Panc1 (cell line): ENCODE results near the gene FBXL15. TPM values are rescaled to one million over a fixed set of nuclear protein-coding genes. Genes with fewer than 3 reads are reported as not detected.

Source experiments
- ATAC-seq: fragments of 200-7000 bp; cut with Tn5 transposase; 2 replicates; pipeline ENCODE4 v1.9.1; 2020; ENCODE audit warnings: mild to moderate bottlenecking, moderate library complexity
- BruUV-seq: library from RNA; stranded (reverse); fragments of 400-500 nt; replicated peaks from 2 replicates; lab custom pipeline; 2021; lab: Mats Ljungman, UMichigan
- CTCF ChIA-PET: fragments of 300-600 bp; sonication (Branson Sonifier 250); formaldehyde crosslinking; loops from one replicate; lab custom pipeline; 2022; ENCODE audit warnings: antibody characterized with exemption; lab: Charles Lee
- POLR2A ChIA-PET: fragments of 300-600 bp; sonication (Branson Sonifier 250); formaldehyde crosslinking; loops from one replicate; lab custom pipeline; 2022; ENCODE audit warnings: antibody characterized with exemption; lab: Charles Lee
- DNase-seq: peaks from one replicate; pipeline ENCODE4 v3.0.0-alpha.2; 2010; ENCODE audit warnings: low read depth, low spot score
- H3K27ac ChIP-seq: 2 replicates; pipeline ENCODE4 v1.5.1; 2011; ENCODE audit warnings: mild to moderate bottlenecking, low read length, inconsistent platforms
- H3K27me3 ChIP-seq: fragments of 200-500 bp; sonication (Bioruptor generic); 2 replicates; pipeline ENCODE4 v1.6.0; 2014; ENCODE audit warnings: low read length, inconsistent platforms; ENCODE audit not compliant: control insufficient read depth, insufficient read depth
- H3K36me3 ChIP-seq: fragments of 200-500 bp; sonication (Bioruptor generic); 2 replicates; pipeline ENCODE4 v1.5.1; 2014; ENCODE audit warnings: inconsistent platforms, mild to moderate bottlenecking, low read length, moderate library complexity; ENCODE audit not compliant: control insufficient read depth, insufficient read depth
- H3K4me1 ChIP-seq: 2 replicates; pipeline ENCODE4 v1.5.1; 2011; ENCODE audit warnings: inconsistent platforms, mild to moderate bottlenecking, low read length, moderate library complexity; ENCODE audit not compliant: control insufficient read depth, insufficient read depth
- H3K4me3 ChIP-seq, 2 experiments: 2 replicates each; pipeline ENCODE4 v1.5.1; 2011 to 2012; ENCODE audit warnings: low read depth in 2 of 2, low read length in 2 of 2, mild to moderate bottlenecking in 2 of 2, inconsistent platforms in 1 of 2, moderate library complexity in 1 of 2
- H3K9me3 ChIP-seq: fragments of 200-500 bp; sonication (Bioruptor generic); 2 replicates; pipeline ENCODE4 v1.5.1; 2014; ENCODE audit warnings: low read depth, mild to moderate bottlenecking, inconsistent platforms, low read length, moderate library complexity; ENCODE audit not compliant: control insufficient read depth, insufficient read depth
- CTCF ChIP-seq: fragments of 450-650 bp; IDR thresholded peaks from 2 replicates; pipeline ENCODE4 v1.5.1; 2017; ENCODE audit warnings: mild to moderate bottlenecking
- POLR2AphosphoS5 ChIP-seq: IDR thresholded peaks from 2 replicates; pipeline ENCODE4 v1.6.1; 2012; ENCODE audit warnings: mild to moderate bottlenecking, low read depth, low read length, moderate library complexity
- REST ChIP-seq, 2 experiments: IDR thresholded peaks; 2 replicates each; pipeline ENCODE4 v1.6.1; 2011 to 2012; ENCODE audit warnings: low read depth in 2 of 2, control low read depth in 1 of 2, low read length in 1 of 2, mild to moderate bottlenecking in 1 of 2, moderate library complexity in 1 of 2; ENCODE audit not compliant: insufficient read depth in 1 of 2
- SIN3A ChIP-seq: IDR thresholded peaks from 2 replicates; pipeline ENCODE4 v1.6.1; 2012; ENCODE audit warnings: low read depth, mild to moderate bottlenecking, low read length, moderate library complexity, borderline replicate concordance; ENCODE audit not compliant: insufficient read depth
- TCF7L2 ChIP-seq: IDR thresholded peaks from 2 replicates; pipeline ENCODE4 v1.6.1; 2011; ENCODE audit warnings: mild to moderate bottlenecking, low read depth, low read length, inconsistent platforms
- in situ Hi-C: cut with HindIII; loops from 2 replicates; pipeline ENCODE4 v1.10.0; 2016; ENCODE audit warnings: low sequenced_read_pairs, low pct_unique_long_range_greater_than_20kb
- intact Hi-C: fragments of 100-400 bp; cut with micrococcal nuclease; formaldehyde crosslinking; loops from one replicate; pipeline ENCODE4 v1.10.0; 2022; ENCODE audit not compliant: unreplicated experiment
- total RNA-seq: library from RNA; stranded (reverse); gene quantifications from one replicate; pipeline ENCODE4 v1.2.1, GENCODE V29; 2021; ENCODE audit not compliant: unreplicated experiment

FBXL15 gene
- total RNA-seq, 1 experiment from 2014 or later = 7.9 TPM

- TF ChIP-seq TCF7L2 (no peak), REST (IDR thresholded peaks at IDR 0.05; ENCODE audit: insufficient read depth in 1 of 2, low read depth in 2 of 2, low read length in 1 of 2) (no peak), POLR2AphosphoS5 (no peak), SIN3A (no peak)
- H3K9me3 ChIP-seq = no peaks in the 10 kb centered on the region
- no peak overlapping the region for H3K4me3 ChIP-seq
- ATAC-seq (no peak), DNase-seq (no peak)
- ChIA-PET POLR2A (interaction anchor here (0.6 kb wide), 1 partner anchor 100 kb away, joined by 9 read pairs; no protein-coding TSS in a partner anchor), CTCF (interaction anchor here (0.8 to 2.2 kb wide), 7 partner anchors 9 to 255 kb away, joined by 3 to 16 read pairs (median 6); partner anchors contain the start of gene CUEDC2)
- no peaks in the 10 kb centered on the region for H3K27me3 ChIP-seq
- intact Hi-C loops (no loop called here), in situ Hi-C loops (no loop called here)
- H3K36me3 ChIP-seq = peaks cover 9% of the 10 kb centered on the region; the same call in 1 of the 2 replicates
- H3K4me1 ChIP-seq = peaks cover 11% of the 10 kb centered on the region
- BruUV-seq = no TSS peak
- H3K27ac ChIP-seq = no peak overlapping the region; the same call in 1 of the 2 replicates
Observed at GRCh38 chr10:102423372-102423968, 2.8 kb downstream of the FBXL15 start.

GRCh38 chr10:102424145-102424544 is 3.5 kb downstream of the FBXL15 start:
- no peak for ATAC-seq
- intact Hi-C loops (no loop called here), in situ Hi-C loops (no loop called here)
- Histone ChIP-seq H3K4me1 (peaks cover 11% of the 10 kb centered on the region), H3K27ac (no peak overlapping the region), H3K9me3 (no peaks in the 10 kb centered on the region), H3K36me3 (peaks cover 9% of the 10 kb centered on the region; the same call in 1 of the 2 replicates), H3K4me3 (no peak overlapping the region), H3K27me3 (no peaks in the 10 kb centered on the region)
- TF ChIP-seq SIN3A (no peak), REST (IDR thresholded peaks at IDR 0.05; ENCODE audit: insufficient read depth in 1 of 2, low read depth in 2 of 2, low read length in 1 of 2) (no peak), TCF7L2 (no peak), CTCF (no peak), POLR2AphosphoS5 (no peak)
- POLR2A ChIA-PET = no interaction called here
- CTCF ChIA-PET = no interaction called here
- no peak for DNase-seq
- no TSS peak for BruUV-seq
